Tibial nerve (tissue), 4 donors: Measurements from ENCODE around the gene TMEM123. TPM values are rescaled to one million over a fixed set of nuclear protein-coding genes. Genes with fewer than 3 reads are reported as not detected.

Source experiments
- DNase-seq, 2 donors: peaks; one replicate each; pipeline ENCODE4 v3.0.0-alpha.2; 2019; ENCODE audit warnings: low spot score in 2 of 2
- H3K27ac ChIP-seq, 4 donors: fragments of 200-600 bp; sonication (generic) in 3 of 4; one replicate each; pipeline ENCODE4 v1.5.1; 2017 to 2019; ENCODE audit warnings: mild to moderate bottlenecking in 1 of 4
- H3K27me3 ChIP-seq, 2 donors: fragments of 200-600 bp; sonication (generic) in 1 of 2; one replicate each; pipeline versions ENCODE4 v1.5.1 to v1.6.0; 2017 to 2019
- H3K36me3 ChIP-seq, 3 donors: fragments of 200-600 bp; sonication (generic); one replicate each; pipeline ENCODE4 v1.5.1; 2018 to 2019
- H3K4me1 ChIP-seq, 4 donors: fragments of 200-600 bp; sonication (generic) in 3 of 4; one replicate each; pipeline ENCODE4 v1.5.1; 2017 to 2019
- H3K4me3 ChIP-seq, 4 donors: fragments of 200-600 bp; sonication (generic) in 3 of 4; one replicate each; pipeline ENCODE4 v1.5.1; 2017 to 2019; ENCODE audit warnings: mild to moderate bottlenecking in 1 of 4, moderate library complexity in 1 of 4
- H3K9me3 ChIP-seq, 4 donors: fragments of 200-600 bp; sonication (generic) in 3 of 4; one replicate each; pipeline ENCODE4 v1.5.1; 2017 to 2019
- EP300 ChIP-seq, 2 donors: sonication (generic); formaldehyde crosslinking; IDR thresholded peaks; one replicate each; pipeline ENCODE4 v1.6.1; 2017; ENCODE audit warnings: antibody characterized with exemption in 2 of 2, mild to moderate bottlenecking in 1 of 2
- POLR2A ChIP-seq, 2 donors: fragments of 450-650 bp; IDR thresholded peaks; one replicate each; pipeline ENCODE4 v1.6.1; 2017; ENCODE audit warnings: antibody characterized with exemption in 2 of 2, mild to moderate bottlenecking in 2 of 2, moderate library complexity in 2 of 2
- WGBS, 2 donors: methylation state at CpG; one replicate each; pipeline ENCODE4 v1.1.5; 2018; 5-methylcytosine and 5-hydroxymethylcytosine counted together
- total RNA-seq, 4 donors: library from RNA; depleted of rRNA; stranded (reverse); fragments of >200 nt; gene quantifications; one replicate each; pipeline ENCODE4 v1.1.0, GENCODE V29; 2016
- TF ChIP-seq, protein P1 (sequence below), 5 experiments: fragments of 200-600 bp in 3 of 5; fragments of 450-650 bp in 2 of 5; sonication (generic) in 3 of 5; IDR thresholded peaks; one replicate each; pipeline ENCODE4 v1.5.1; 2016 to 2019; ENCODE audit warnings: antibody characterized with exemption in 5 of 5, mild to moderate bottlenecking in 3 of 5, moderate library complexity in 2 of 5

Gene TMEM123
- total RNA-seq = 100 to 1,000 TPM; 145 to 196 (median 181) TPM

DNA sequence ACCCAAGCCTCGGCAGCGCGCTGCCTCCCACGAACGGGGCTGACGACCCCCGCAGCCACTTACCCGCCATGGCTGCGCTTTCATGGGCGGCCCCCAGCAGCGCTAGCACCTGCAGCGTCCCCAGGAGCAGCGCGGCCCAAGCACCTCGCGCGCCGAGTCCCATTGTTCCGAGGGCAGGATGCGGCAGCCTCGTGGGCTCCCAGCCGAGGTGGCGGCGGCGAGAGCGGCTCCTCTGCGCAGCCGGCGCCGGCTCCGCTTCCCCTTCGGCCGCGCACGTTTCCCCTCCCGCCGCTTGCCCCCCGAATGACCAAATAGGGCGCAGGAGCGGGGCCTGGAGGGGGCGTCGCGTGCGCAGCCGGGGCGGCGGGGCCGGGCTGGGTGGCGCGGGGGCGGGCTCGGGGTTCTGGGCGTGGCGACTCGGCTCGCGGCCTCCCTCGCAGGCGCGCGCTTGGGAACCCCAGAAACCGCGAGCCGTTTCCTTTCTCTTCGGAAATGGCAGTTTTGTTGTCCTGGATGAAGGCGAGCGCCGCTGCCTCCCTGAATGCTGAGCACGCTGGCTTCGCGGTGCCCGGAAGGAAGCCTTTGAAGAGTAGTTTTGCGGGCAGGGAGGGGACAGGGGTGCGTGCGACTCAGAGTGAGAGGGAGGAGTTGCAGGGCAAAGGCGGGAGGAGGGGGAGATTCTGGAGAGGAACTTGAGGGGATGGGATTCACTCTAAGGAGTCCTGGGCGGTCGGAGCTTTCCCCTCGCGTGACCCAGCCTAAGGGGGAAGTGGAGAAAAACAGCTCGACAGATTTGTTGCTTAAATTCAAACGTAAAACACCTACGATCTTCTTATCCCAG lies at the start of gene TMEM123:
Gene TMEM123, minus strand, starts transcription at position 305 of the 841 bp plus-strand sequence. Its CDS starts 142 bp downstream, at position 163.
- Histone ChIP-seq H3K4me1 (peaks cover 0 to 54% (median 8%) of the 10 kb centered on the region in 4 donors), H3K36me3 (peaks cover 0 to 8% (median 0%) of the 10 kb centered on the region in 3 donors), H3K4me3 (peak within 1 kb of the TSS; percentile 62 to 89 (median 86)), H3K27me3 (no peaks in the 10 kb centered on the region), H3K9me3 (no peaks in the 10 kb centered on the region), H3K27ac (peak within 1 kb of the TSS; percentile 72 to 98 (median 92))
- 0 to 1% methylated on average over 56 to 66 of the region's 83 CpGs for WGBS, 2 donors
- TF ChIP-seq POLR2A (IDR thresholded peaks at IDR 0.05) (peak; percentile 7 to 77), EP300 (IDR thresholded peaks at IDR 0.05) (peak in 1 of 2 donors; percentile 87)
- TF ChIP-seq, protein P1, sequence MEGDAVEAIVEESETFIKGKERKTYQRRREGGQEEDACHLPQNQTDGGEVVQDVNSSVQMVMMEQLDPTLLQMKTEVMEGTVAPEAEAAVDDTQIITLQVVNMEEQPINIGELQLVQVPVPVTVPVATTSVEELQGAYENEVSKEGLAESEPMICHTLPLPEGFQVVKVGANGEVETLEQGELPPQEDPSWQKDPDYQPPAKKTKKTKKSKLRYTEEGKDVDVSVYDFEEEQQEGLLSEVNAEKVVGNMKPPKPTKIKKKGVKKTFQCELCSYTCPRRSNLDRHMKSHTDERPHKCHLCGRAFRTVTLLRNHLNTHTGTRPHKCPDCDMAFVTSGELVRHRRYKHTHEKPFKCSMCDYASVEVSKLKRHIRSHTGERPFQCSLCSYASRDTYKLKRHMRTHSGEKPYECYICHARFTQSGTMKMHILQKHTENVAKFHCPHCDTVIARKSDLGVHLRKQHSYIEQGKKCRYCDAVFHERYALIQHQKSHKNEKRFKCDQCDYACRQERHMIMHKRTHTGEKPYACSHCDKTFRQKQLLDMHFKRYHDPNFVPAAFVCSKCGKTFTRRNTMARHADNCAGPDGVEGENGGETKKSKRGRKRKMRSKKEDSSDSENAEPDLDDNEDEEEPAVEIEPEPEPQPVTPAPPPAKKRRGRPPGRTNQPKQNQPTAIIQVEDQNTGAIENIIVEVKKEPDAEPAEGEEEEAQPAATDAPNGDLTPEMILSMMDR (IDR thresholded peaks at IDR 0.05) = no peak
- peak; percentile 57 to 67 for DNase-seq

GRCh38 chr11:102500829-102501228 lies 48.3 kb upstream of the TMEM123 start:
- 71 to 73% methylated on average over 2 of the region's 2 CpGs for WGBS, 2 donors
- Histone ChIP-seq H3K4me1 (peaks cover 0 to 14% (median 0%) of the 10 kb centered on the region in 4 donors), H3K4me3 (no peak overlapping the region), H3K9me3 (no peaks in the 10 kb centered on the region), H3K27me3 (no peaks in the 10 kb centered on the region), H3K27ac (peak overlapping the region in 1 of 4 donors; percentile 30), H3K36me3 (no peaks in the 10 kb centered on the region)
- DNase-seq = no peak
- TF ChIP-seq POLR2A (IDR thresholded peaks at IDR 0.05) (no peak), EP300 (IDR thresholded peaks at IDR 0.05) (no peak)
- TF ChIP-seq, protein P1 (IDR thresholded peaks at IDR 0.05) = no peak

DNA sequence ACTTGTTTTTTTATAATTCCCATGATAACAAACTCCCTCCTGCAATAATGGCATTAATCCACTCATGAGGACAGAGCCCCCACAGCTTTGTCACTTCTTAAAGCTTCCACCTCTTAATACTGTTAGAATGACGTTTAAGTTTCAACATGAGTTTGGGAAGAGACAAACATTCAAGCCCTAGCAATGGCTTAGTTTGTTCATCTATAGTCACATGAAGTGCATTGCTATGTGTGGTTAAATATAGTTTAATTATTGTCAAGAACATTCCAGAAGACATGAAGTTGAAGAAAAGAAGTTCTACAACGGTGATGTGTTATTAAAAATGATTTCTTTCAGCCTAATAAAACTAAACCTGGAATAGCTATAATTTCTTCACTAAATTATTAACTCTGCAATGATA lies 47.4 kb upstream of the TMEM123 start:
- no peaks in the 10 kb centered on the region for H3K9me3 ChIP-seq
- DNase-seq = no peak
- H3K27ac ChIP-seq = peak overlapping the region in 2 of 4 donors; percentile 63 to 71
- H3K27me3 ChIP-seq = no peaks in the 10 kb centered on the region
- WGBS, 2 donors = 39 to 49% methylated on average over 2 of the region's 2 CpGs
- H3K4me1 ChIP-seq = peaks cover 0 to 23% (median 0%) of the 10 kb centered on the region in 4 donors
- no peaks in the 10 kb centered on the region for H3K36me3 ChIP-seq
- no peak for TF ChIP-seq POLR2A (IDR thresholded peaks at IDR 0.05)
- TF ChIP-seq EP300 (IDR thresholded peaks at IDR 0.05) = no peak
- TF ChIP-seq, protein P1 (IDR thresholded peaks at IDR 0.05) = no peak
- no peak overlapping the region for H3K4me3 ChIP-seq

- Histone ChIP-seq H3K27me3 (no peaks in the 10 kb centered on the region), H3K27ac (peak overlapping the region in 2 of 4 donors; percentile 63 to 71), H3K9me3 (no peaks in the 10 kb centered on the region), H3K36me3 (no peaks in the 10 kb centered on the region), H3K4me3 (no peak overlapping the region), H3K4me1 (peaks cover 0 to 26% (median 0%) of the 10 kb centered on the region in 4 donors)
- DNase-seq = no peak
- TF ChIP-seq POLR2A (IDR thresholded peaks at IDR 0.05) (no peak), EP300 (IDR thresholded peaks at IDR 0.05) (no peak)
- TF ChIP-seq, protein P1 (IDR thresholded peaks at IDR 0.05) = no peak
- WGBS, 2 donors = 72 to 80% methylated on average over 3 of the region's 3 CpGs
Measured at GRCh38 chr11:102499151-102499550, 46.6 kb upstream of the TMEM123 start.

DNA sequence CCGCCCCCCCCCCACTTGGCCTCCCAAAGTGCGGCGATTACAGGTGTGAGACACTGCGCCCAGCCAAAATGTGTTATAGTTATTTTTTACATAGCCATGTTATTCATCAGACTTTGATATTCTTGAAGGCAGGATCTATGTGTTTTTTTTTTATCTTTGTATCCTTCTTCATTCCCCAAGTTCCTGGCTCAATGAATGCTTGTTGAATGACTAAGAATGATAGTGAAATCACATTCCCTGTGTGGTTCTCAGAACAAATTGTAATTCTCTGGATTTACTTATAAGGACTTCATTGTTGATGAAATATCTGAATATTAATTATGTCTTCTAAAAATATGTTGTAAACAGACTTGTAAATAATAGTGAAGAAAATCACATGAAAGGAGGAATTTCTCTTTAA lies 44.5 kb upstream of the TMEM123 start:
- Histone ChIP-seq H3K27me3 (no peaks in the 10 kb centered on the region), H3K9me3 (no peaks in the 10 kb centered on the region), H3K4me1 (peaks cover 0 to 26% (median 0%) of the 10 kb centered on the region in 4 donors), H3K27ac (peak overlapping the region in 3 of 4 donors; percentile 41 to 71 (median 63)), H3K36me3 (no peaks in the 10 kb centered on the region), H3K4me3 (no peak overlapping the region)
- 99 to 100% methylated on average over 3 of the region's 4 CpGs for WGBS, 2 donors
- no peak for DNase-seq
- TF ChIP-seq, protein P1 (IDR thresholded peaks at IDR 0.05) = no peak
- TF ChIP-seq EP300 (IDR thresholded peaks at IDR 0.05) = no peak
- no peak for TF ChIP-seq POLR2A (IDR thresholded peaks at IDR 0.05)
